ENCODE results near the gene CNTNAP1.

DNA sequence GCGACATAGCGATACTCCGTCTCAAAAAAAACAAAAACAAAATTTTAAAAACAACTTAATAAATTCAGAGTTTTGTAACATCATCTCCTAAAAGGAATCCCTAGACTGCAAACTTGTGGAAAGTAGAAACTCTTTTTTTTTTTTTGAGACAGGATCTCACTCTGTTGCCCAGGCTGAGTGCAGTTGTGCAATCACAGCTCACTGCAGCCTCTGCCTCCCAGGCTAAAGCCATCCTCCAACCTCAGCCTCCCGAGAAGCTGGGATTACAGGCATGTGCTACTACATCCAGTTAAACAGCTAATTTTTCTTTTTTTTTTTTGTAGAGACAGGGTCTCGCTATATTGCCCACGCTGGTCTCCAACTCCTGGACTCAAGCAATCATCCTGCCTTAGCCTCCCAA, 42.8 kb downstream of the CNTNAP1 start:
- TF ChIP-seq, protein P1, sequence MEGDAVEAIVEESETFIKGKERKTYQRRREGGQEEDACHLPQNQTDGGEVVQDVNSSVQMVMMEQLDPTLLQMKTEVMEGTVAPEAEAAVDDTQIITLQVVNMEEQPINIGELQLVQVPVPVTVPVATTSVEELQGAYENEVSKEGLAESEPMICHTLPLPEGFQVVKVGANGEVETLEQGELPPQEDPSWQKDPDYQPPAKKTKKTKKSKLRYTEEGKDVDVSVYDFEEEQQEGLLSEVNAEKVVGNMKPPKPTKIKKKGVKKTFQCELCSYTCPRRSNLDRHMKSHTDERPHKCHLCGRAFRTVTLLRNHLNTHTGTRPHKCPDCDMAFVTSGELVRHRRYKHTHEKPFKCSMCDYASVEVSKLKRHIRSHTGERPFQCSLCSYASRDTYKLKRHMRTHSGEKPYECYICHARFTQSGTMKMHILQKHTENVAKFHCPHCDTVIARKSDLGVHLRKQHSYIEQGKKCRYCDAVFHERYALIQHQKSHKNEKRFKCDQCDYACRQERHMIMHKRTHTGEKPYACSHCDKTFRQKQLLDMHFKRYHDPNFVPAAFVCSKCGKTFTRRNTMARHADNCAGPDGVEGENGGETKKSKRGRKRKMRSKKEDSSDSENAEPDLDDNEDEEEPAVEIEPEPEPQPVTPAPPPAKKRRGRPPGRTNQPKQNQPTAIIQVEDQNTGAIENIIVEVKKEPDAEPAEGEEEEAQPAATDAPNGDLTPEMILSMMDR (IDR thresholded peaks at IDR 0.05), result no peak
- TF ChIP-seq POLR2A (IDR thresholded peaks at IDR 0.05), result no peak
